Raji (cell line): ENCODE data around the gene HDLBP.

ENCODE experiments used
- POLR2A ChIP-seq: IDR thresholded peaks from 2 replicates; pipeline ENCODE4 v1.6.1; 2011; ENCODE audit warnings: low read depth, low read length, control low read depth; ENCODE audit not compliant: insufficient read depth

The HDLBP gene, protein sequence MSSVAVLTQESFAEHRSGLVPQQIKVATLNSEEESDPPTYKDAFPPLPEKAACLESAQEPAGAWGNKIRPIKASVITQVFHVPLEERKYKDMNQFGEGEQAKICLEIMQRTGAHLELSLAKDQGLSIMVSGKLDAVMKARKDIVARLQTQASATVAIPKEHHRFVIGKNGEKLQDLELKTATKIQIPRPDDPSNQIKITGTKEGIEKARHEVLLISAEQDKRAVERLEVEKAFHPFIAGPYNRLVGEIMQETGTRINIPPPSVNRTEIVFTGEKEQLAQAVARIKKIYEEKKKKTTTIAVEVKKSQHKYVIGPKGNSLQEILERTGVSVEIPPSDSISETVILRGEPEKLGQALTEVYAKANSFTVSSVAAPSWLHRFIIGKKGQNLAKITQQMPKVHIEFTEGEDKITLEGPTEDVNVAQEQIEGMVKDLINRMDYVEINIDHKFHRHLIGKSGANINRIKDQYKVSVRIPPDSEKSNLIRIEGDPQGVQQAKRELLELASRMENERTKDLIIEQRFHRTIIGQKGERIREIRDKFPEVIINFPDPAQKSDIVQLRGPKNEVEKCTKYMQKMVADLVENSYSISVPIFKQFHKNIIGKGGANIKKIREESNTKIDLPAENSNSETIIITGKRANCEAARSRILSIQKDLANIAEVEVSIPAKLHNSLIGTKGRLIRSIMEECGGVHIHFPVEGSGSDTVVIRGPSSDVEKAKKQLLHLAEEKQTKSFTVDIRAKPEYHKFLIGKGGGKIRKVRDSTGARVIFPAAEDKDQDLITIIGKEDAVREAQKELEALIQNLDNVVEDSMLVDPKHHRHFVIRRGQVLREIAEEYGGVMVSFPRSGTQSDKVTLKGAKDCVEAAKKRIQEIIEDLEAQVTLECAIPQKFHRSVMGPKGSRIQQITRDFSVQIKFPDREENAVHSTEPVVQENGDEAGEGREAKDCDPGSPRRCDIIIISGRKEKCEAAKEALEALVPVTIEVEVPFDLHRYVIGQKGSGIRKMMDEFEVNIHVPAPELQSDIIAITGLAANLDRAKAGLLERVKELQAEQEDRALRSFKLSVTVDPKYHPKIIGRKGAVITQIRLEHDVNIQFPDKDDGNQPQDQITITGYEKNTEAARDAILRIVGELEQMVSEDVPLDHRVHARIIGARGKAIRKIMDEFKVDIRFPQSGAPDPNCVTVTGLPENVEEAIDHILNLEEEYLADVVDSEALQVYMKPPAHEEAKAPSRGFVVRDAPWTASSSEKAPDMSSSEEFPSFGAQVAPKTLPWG (N-terminal part only)

DNA sequence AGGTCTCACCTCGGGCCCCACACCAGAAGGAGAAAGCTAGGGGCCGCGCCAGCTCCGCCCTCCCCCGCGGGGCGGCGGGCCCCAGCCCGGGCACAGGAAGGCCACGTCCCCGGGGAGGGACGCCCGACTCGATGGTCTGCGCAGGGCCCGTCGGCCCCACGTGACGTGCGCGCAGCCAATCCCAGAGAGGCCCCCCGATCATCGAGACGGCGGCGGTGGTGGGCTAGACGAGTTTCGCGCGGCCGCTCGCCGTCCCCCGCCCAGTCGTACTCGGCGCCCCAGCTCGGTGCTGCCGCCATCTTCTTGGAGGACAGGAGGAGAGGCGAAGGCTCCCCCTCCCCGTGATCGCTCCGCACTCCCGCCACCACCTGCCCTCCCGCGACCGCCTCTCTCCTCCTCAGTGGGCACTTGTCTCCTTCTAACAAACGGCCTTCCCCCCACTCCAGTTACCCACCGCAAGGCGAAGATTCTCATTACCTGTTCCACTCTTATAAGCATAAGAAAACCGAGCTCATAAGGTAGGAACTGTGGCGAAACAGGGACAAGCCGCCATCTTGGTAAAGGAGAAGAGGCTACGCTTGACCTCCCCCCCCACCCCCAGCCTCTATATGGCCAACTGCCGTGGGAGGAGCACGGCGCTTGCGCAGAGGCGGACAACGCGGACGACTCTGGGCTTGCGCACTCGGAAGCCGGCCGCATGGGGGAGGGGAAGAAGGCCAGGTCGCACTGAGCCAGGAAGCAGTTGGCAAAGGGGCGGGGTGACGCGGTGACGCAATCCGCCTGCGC is at the start of gene HDLBP:
Gene HDLBP, minus strand, starts transcription at position 580 of the 786 bp plus-strand sequence. CDS start 48,803 bp downstream, outside the sequence.
- peak; percentile 65 for TF ChIP-seq POLR2A

DNA sequence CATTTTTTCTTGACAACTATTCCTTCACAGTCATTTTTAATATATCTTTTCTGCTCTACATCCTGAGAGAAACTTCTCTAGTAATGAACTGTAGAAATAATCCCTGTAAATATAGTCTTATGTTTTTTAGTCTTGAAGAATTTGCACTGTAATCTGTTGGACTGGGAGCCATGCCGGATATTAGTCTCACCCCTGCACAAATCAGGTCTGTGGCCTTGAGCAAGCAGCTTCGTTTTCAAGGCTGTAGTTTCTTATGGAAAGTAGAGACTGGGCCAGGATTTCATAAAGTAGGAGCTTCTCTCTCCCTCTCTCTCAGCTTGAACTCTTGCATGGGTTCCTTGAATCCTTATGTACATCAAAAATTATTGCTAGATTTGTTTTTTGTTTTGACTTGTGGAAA is 49.3 kb upstream of the HDLBP start:
- no peak for TF ChIP-seq POLR2A

DNA sequence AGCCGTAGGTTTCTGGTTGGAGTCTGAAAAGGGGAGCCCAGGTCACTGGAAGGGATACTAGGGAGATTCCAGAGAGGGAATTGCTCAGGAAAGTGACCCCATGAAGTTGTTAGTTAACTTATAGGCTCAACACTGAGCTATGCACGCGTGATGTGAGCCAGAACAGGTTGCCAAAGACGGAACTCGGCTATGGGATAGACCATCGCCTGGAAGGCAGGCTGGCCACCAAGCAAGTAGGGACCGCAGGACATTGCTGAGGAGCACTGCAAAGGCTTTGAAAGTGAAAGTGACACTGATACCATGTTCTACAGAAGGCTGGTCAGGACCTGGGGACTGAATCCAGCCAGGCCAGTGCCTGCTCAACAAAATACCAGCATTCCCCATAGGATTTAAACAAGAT is 48.0 kb upstream of the HDLBP start:
- no peak for TF ChIP-seq POLR2A

DNA sequence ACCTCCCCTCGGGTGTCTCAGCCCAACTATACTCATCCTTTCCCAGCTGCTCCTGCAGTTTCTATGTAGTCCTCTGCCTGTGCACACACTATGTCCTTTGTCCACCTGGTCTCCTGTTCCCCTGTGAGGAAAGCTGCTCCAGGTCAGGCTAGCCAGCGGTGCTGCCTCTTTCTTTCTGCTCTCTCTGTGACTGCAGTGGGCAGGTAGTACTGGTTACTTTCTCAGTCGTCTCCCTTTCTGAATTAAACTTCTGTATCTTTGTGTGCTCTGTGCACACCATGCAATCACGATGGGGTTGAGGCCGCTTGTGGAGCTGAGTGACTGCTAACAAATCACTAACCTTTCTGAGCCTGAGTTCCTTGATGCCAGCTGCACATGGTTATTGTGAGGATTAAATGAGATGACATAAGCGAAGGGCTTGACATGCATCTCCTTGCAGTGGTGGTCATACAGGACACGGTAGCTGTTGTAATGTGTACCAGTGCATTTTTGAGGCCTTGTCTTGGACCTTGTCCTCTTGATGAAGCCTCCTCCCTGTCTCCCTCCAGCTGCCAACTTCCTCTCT is 44.1 kb upstream of the HDLBP start:
- TF ChIP-seq POLR2A, result no peak

DNA sequence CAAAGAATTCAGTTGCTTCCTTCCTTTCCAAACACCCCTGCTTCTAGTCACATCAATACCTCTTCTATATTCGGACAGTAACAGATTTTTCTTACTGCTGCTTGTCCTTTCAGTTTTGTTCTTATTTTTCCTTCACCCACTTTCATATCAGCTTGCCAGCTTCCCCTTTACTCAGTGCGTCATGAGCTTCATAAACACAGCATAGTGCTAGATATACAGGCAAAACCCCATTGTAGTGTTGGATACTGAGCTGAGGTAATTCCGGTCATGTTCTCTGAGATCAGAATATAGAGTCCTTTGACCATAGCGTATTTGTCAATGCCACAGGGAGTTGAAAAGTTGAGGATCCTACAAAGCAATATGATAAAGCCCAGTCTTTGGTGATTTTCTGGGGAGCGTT is 43.0 kb upstream of the HDLBP start:
- no peak for TF ChIP-seq POLR2A

DNA sequence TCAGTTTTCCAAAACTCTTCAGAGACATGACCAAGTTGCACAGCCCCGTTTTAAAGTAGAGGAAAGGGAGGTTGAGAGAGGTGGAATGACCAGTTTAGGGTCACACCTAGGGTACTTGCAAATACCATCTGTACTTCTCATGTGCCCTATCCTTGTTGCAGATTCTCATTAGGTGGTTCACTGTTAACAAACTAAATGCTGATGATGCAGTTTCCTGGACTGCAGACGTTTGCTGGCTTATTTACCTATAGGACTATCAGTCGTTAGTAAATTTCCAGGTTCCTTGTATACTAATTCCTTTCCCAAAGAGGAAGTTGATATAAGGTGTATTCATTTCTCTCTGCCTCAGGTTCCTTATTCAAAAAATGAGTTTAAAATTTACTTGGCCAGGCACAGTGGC is 42.1 kb upstream of the HDLBP start:
- TF ChIP-seq POLR2A, result no peak

DNA sequence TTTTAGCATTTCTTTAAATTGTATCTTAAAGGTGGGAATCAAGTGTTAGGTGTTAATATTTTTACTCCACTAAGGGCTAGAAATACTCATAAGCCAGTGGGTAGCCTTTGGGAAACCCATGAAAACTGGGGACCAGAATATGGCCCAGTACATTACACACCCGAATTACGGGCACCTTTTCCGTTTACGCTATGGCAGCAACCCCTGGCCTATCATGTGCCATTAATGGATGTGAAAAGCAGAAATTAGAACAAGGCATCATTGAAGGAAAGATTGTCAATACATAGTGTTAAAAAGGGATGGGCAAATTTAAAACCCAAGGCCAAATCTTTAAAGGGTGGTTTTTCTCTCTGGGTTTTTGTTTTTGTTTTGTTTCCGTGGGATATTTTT is 41.4 kb upstream of the HDLBP start:
- no peak for TF ChIP-seq POLR2A

DNA sequence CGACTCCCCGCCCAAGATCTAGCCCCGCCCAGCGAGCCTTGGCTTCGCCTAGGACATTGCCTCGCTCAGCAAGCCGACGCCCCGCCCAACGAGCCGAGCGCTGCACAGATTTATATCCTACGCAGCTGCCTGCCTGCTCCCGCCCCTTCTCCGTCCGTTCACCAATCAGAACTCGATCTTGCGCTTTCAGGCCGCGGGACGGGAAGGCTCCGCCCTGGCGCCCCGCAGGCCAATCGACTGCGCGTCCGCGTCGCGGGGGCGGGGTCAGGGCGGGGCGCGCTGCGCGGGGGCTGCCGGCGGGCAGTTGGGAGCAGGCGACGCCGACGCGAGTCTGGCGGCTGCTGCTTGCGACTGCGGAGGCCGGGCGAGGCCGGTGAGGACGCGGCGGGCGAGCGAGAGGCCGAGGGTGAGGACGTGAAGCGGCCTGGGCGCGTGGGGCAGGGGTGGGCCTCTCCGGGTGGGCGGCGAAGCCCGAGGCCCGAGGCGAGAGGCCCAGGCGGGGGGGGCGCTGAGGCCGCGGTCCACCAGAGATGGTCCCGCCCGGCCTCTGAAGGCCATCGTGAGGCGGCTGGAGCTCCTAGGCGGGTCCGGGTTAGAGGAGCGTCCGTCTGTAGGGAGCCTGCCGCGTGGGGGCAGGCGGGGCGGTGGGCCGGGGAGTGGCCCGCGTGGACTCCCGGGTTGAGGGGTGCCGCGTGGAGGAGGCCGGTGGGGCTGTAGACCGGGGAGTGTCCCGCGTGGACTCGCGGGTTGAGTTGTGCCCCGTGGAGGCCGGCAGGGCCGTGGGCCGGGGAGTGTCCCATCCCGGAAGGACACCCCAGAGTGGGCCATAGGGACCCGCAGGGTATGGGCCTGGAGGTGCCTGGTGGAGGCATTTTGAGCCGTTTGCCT is 40.8 kb upstream of the HDLBP start, which contains the start of gene FARP2:
Gene FARP2, plus strand, starts transcription at position 303 of the 888 bp plus-strand sequence. CDS start 16,823 bp downstream, outside the sequence.
- TF ChIP-seq POLR2A, result peak; percentile 91

DNA sequence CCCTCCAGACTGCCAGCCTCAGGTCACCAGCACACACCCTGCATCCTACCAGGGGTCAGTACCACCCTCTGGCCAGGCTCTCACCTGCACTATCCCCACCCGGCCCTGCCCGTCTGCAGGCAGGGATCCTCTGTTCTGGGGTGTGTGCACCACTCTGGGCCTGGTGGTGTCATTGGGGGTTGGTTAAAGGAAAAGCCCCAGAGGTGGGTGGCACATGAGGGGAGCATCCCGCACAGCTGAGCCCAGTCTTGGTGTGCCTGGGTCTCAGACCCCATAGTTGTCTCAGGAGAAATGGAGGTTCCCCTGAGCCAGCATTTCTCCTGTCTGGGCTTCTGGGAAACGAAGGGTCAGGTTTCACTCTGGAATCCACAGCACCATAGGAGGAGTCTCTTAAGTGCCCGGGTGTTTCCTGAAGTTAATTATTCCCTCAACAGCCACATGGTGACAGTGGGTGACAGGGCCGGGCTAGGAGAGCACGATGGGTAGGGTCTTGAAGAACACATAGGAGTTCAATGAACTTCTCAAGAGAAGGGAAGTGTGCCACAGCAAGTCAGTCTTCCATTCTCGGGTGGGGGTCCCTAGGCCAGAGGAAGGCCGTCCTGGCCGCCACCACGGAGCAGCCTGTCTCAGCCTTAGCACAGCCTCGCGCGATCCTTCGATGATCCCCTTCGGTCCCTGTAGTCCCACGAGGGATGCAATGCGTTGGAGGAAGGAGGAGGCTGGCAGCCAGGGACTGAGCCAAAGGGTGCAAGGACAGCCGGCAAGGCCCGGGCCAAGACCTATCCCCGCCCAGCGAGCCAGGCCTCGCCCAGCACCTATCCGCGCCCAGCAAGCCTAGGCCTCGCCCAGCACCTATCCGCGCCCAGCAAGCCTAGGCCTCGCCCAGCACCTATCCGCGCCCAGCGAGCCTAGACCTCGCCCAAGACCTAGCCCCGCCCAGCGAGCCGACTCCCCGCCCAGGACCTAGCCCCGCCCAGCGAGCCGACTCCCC is 39.5 kb upstream of the HDLBP start:
- no peak for TF ChIP-seq POLR2A

DNA sequence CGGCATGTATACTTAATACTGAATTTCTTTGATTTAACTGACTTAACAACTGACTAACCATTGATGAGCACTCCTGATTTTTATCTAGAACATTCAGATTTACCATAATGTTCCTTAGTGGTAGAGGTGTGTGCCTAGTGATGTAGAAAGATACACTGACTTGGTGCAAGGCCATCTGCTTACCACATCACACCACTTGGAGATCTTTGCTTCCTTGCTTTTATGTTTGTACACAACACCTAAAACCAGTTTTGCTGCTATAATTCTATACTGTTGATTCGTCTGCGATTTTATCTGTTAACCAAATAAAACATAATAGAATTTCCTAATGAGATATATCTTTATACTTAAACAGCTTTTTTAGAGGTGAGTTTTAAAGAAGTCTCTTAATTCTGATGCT is 36.8 kb upstream of the HDLBP start:
- TF ChIP-seq POLR2A, result no peak

DNA sequence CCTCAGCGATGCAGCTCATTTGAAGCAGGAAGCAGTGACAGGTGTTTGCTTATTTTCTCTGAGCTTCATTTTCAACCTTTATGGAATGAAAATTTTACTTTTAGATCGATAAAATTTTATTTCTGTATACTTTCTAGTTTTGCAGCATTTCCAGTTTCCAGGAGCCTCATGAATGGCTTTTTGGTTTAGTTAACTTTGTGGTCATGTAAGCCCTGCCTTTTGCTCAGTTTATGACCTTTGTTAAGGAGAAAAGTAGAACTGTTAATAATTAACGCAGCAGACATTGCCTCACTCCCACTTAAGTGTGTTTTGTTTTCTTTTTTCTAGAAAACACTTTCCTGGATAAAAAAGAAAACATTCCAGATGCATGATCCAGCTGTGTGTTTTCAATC is 36.2 kb upstream of the HDLBP start:
- no peak for TF ChIP-seq POLR2A
